Karpas-422 (cell line): ENCODE measurements around the gene ZNF212. TPM values are rescaled to one million over a fixed set of nuclear protein-coding genes. Genes with fewer than 3 reads are reported as not detected.
A peak's percentile ranks its signal among the peaks of the same experiment; 100 is the strongest.
"Not testable (repeated sequence)": the region's sequence is repeated elsewhere in the genome, so short reads cannot be mapped to it uniquely, and the experiment has no call there.

Experiments
- DNase-seq: peaks from one replicate; pipeline ENCODE4 v3.0.0-alpha.2; 2015
- H2AFZ ChIP-seq: fragments of 200-600 bp; sonication (generic); 2 replicates; pipeline ENCODE4 v1.6.1; 2014; ENCODE audit warnings: antibody characterized with exemption, low read length, mixed read lengths
- H3K27ac ChIP-seq: fragments of 200-600 bp; sonication (generic); 2 replicates; pipeline ENCODE4 v1.5.1; 2014; ENCODE audit warnings: mild to moderate bottlenecking, low read length, moderate library complexity
- H3K27me3 ChIP-seq: fragments of 200-600 bp; sonication (generic); 2 replicates; pipeline ENCODE4 v1.6.1; 2014; ENCODE audit warnings: low read length, mixed read lengths
- H3K36me3 ChIP-seq: fragments of 200-600 bp; sonication (generic); 2 replicates; pipeline ENCODE4 v1.6.1; 2014; ENCODE audit warnings: low read length, mixed read lengths; ENCODE audit not compliant: insufficient read depth
- H3K4me1 ChIP-seq: fragments of 200-600 bp; sonication (generic); 2 replicates; pipeline ENCODE4 v1.6.1; 2014; ENCODE audit warnings: mild to moderate bottlenecking, low read length, mixed read lengths
- H3K4me2 ChIP-seq: fragments of 200-600 bp; sonication (generic); 2 replicates; pipeline ENCODE4 v1.6.1; 2014; ENCODE audit warnings: low read length, low read depth, mild to moderate bottlenecking; ENCODE audit not compliant: poor library complexity, severe bottlenecking
- H3K4me3 ChIP-seq: fragments of 200-600 bp; sonication (generic); 2 replicates; pipeline ENCODE4 v1.5.1; 2014; ENCODE audit warnings: mild to moderate bottlenecking, antibody characterized with exemption, low read length, mixed read lengths
- H3K79me2 ChIP-seq: fragments of 200-600 bp; sonication (generic); 2 replicates; pipeline ENCODE4 v1.6.1; 2014; ENCODE audit warnings: mild to moderate bottlenecking, low read length, mixed read lengths
- H3K9ac ChIP-seq: fragments of 200-600 bp; sonication (generic); 2 replicates; pipeline ENCODE4 v1.6.0; 2014; ENCODE audit warnings: low read length
- H3K9me2 ChIP-seq: fragments of 200-600 bp; sonication (generic), shearing (Covaris generic); replicated peaks from 2 replicates; pipeline ENCODE4 v1.6.0; 2014; ENCODE audit warnings: mild to moderate bottlenecking, low read length, moderate library complexity; ENCODE audit not compliant: insufficient read depth
- H3K9me3 ChIP-seq: fragments of 300-700, 200-600 bp; sonication (generic); 2 replicates; pipeline ENCODE4 v1.6.1; 2014; ENCODE audit warnings: low read length, mixed read lengths
- H4K20me1 ChIP-seq: fragments of 200-600 bp; sonication (generic); 2 replicates; pipeline ENCODE4 v1.6.1; 2014; ENCODE audit warnings: mild to moderate bottlenecking, antibody characterized with exemption, low read length, low read depth; ENCODE audit not compliant: insufficient read depth
- total RNA-seq: library from RNA; depleted of rRNA; stranded (reverse); fragments of >200 nt; shearing (Covaris generic); gene quantifications from 2 replicates; pipeline ENCODE4 v1.2.3, GENCODE V29; 2014; ENCODE audit warnings: low replicate concordance

ZNF212 gene
- total RNA-seq, 1 experiment from 2014 or later, result 3.5 TPM

GRCh38 chr7:149251518-149251917, 12.1 kb downstream of the ZNF212 start:
- Histone ChIP-seq H3K4me1 (peaks cover 26% of the 10 kb centered on the region), H3K79me2 (peaks cover 31% of the 10 kb centered on the region), H3K36me3 (peaks cover 28% of the 10 kb centered on the region; the same call in 1 of the 2 replicates)
- H4K20me1 ChIP-seq, H3K27me3 ChIP-seq, H3K4me3 ChIP-seq, H3K9me2 ChIP-seq, H2AFZ ChIP-seq, H3K9me3 ChIP-seq, DNase-seq, H3K27ac ChIP-seq, H3K9ac ChIP-seq, H3K4me2 ChIP-seq: not testable (repeated sequence)

DNA sequence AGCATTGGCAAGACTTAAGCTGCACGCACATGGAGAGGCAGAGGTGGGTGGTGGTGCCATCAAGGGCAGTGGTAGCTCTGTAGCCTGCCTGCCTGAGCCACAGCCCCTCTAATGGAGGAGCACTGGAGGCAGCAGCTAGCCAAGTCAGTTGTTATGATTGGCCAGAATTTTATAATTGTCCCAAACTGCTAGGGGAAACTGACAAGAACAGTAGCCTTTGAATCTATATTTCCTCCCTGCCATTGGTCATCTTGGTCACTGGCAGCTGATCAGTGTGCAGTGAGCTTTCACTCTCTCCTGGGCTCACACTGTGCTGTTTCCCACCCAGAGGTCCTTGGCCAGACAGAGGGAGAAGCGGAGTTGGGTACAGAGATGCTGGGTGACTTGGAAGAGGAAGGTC, 12.9 kb downstream of the ZNF212 start:
- Histone ChIP-seq H3K27ac (no peak overlapping the region), H3K9ac (no peak overlapping the region), H4K20me1 (no peaks in the 10 kb centered on the region), H3K9me2 (no peaks in the 10 kb centered on the region), H3K79me2 (peaks cover 24% of the 10 kb centered on the region), H2AFZ (no peak overlapping the region), H3K4me3 (no peak overlapping the region), H3K9me3 (no peaks in the 10 kb centered on the region), H3K36me3 (peaks cover 28% of the 10 kb centered on the region; the same call in 1 of the 2 replicates), H3K27me3 (no peaks in the 10 kb centered on the region), H3K4me2 (no peak overlapping the region), H3K4me1 (peaks cover 21% of the 10 kb centered on the region)
- DNase-seq, result peak; percentile 34

DNA sequence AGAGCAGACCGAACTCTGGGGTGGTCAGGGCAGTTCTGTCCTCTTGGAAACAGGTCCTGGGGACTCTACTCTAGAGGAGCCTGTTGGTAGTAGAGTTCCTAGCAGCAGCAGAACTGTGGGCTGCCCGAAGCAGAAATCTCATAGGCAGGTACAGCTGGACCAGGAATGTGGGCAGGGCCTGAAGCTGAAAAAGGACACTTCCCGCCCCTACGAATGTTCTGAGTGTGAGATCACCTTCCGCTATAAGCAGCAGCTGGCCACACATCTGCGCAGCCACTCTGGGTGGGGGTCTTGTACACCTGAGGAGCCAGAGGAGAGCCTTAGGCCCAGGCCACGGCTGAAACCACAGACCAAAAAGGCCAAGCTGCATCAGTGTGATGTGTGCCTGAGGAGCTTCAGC, 14.2 kb downstream of the ZNF212 start:
- H2AFZ ChIP-seq, result no peak overlapping the region
- no peaks in the 10 kb centered on the region for H3K27me3 ChIP-seq
- no peaks in the 10 kb centered on the region for H3K9me2 ChIP-seq
- H3K27ac ChIP-seq, result no peak overlapping the region
- H3K36me3 ChIP-seq, result peaks cover 28% of the 10 kb centered on the region; the same call in 1 of the 2 replicates
- no peak overlapping the region for H3K4me3 ChIP-seq
- no peak overlapping the region for H3K9ac ChIP-seq
- H3K9me3 ChIP-seq, result no peaks in the 10 kb centered on the region
- DNase-seq, result no peak
- H4K20me1 ChIP-seq, result no peaks in the 10 kb centered on the region
- H3K4me1 ChIP-seq, result peaks cover 8% of the 10 kb centered on the region
- H3K4me2 ChIP-seq, result no peak overlapping the region
- H3K79me2 ChIP-seq, result peaks cover 11% of the 10 kb centered on the region

- no peak for DNase-seq
- H3K4me2 ChIP-seq, result no peak overlapping the region
- H3K27ac ChIP-seq, result no peak overlapping the region
- H3K9me2 ChIP-seq, result no peaks in the 10 kb centered on the region
- no peaks in the 10 kb centered on the region for H3K27me3 ChIP-seq
- no peak overlapping the region for H3K4me3 ChIP-seq
- H3K4me1 ChIP-seq, result peaks cover 1% of the 10 kb centered on the region; the same call in 1 of the 2 replicates
- no peaks in the 10 kb centered on the region for H4K20me1 ChIP-seq
- H3K79me2 ChIP-seq, result peaks cover 4% of the 10 kb centered on the region
- H3K9me3 ChIP-seq, result no peaks in the 10 kb centered on the region
- H3K9ac ChIP-seq, result no peak overlapping the region
- peaks cover 28% of the 10 kb centered on the region; the same call in 1 of the 2 replicates for H3K36me3 ChIP-seq
- H2AFZ ChIP-seq, result no peak overlapping the region
Measured at GRCh38 chr7:149254181-149254858, 14.9 kb downstream of the ZNF212 start.

- H3K9me2 ChIP-seq, result no peaks in the 10 kb centered on the region
- H3K79me2 ChIP-seq, result no peaks in the 10 kb centered on the region; the same call in 1 of the 2 replicates
- no peaks in the 10 kb centered on the region for H3K27me3 ChIP-seq
- H2AFZ ChIP-seq, result no peak overlapping the region
- no peak for DNase-seq
- H3K36me3 ChIP-seq, result peaks cover 28% of the 10 kb centered on the region; the same call in 1 of the 2 replicates
- H3K27ac ChIP-seq, result no peak overlapping the region
- H3K4me1 ChIP-seq, result no peaks in the 10 kb centered on the region
- H3K4me3 ChIP-seq, result no peak overlapping the region
- no peak overlapping the region for H3K4me2 ChIP-seq
- H4K20me1 ChIP-seq, result no peaks in the 10 kb centered on the region
- no peaks in the 10 kb centered on the region for H3K9me3 ChIP-seq
- H3K9ac ChIP-seq, result no peak overlapping the region
Measured at GRCh38 chr7:149255174-149255573, 15.7 kb downstream of the ZNF212 start.

GRCh38 chr7:149256568-149256967, 17.1 kb downstream of the ZNF212 start:
- peaks cover 9% of the 10 kb centered on the region for H3K4me1 ChIP-seq
- no peak overlapping the region for H3K27ac ChIP-seq
- no peak overlapping the region for H2AFZ ChIP-seq
- no peaks in the 10 kb centered on the region for H3K9me2 ChIP-seq
- no peak overlapping the region for H3K9ac ChIP-seq
- no peaks in the 10 kb centered on the region for H3K79me2 ChIP-seq
- H3K4me3 ChIP-seq, result no peak overlapping the region
- no peaks in the 10 kb centered on the region for H3K9me3 ChIP-seq
- H3K27me3 ChIP-seq, result no peaks in the 10 kb centered on the region
- peaks cover 28% of the 10 kb centered on the region; the same call in 1 of the 2 replicates for H3K36me3 ChIP-seq
- no peak overlapping the region for H3K4me2 ChIP-seq
- H4K20me1 ChIP-seq, result no peaks in the 10 kb centered on the region
- DNase-seq, result no peak

GRCh38 chr7:149257146-149257545, 17.7 kb downstream of the ZNF212 start:
- Histone ChIP-seq H3K27ac (no peak overlapping the region), H3K36me3 (peaks cover 24% of the 10 kb centered on the region; the same call in 1 of the 2 replicates), H3K4me2 (no peak overlapping the region), H3K4me1 (peaks cover 12% of the 10 kb centered on the region), H4K20me1 (no peaks in the 10 kb centered on the region), H3K9me3 (no peaks in the 10 kb centered on the region), H2AFZ (no peak overlapping the region), H3K4me3 (no peak overlapping the region), H3K9me2 (no peaks in the 10 kb centered on the region), H3K79me2 (no peaks in the 10 kb centered on the region), H3K27me3 (no peaks in the 10 kb centered on the region), H3K9ac (no peak overlapping the region)
- no peak for DNase-seq

- peak overlapping the region; percentile 77 for H3K4me3 ChIP-seq
- DNase-seq, result peak; percentile 63
- H2AFZ ChIP-seq, result peak overlapping the region; percentile 94
Measured at GRCh38 chr7:149261316-149261828, 21.9 kb downstream of the ZNF212 start.

More at GRCh38 chr7:149261316-149261828, 21.9 kb downstream of the ZNF212 start:
- Histone ChIP-seq H3K9ac (peak overlapping the region; percentile 87), H3K27me3 (no peaks in the 10 kb centered on the region), H4K20me1 (no peaks in the 10 kb centered on the region), H3K9me3 (no peaks in the 10 kb centered on the region), H3K27ac (peak overlapping the region; percentile 48), H3K79me2 (peaks cover 21% of the 10 kb centered on the region), H3K36me3 (peaks cover 3% of the 10 kb centered on the region; the same call in 1 of the 2 replicates), H3K9me2 (no peaks in the 10 kb centered on the region), H3K4me1 (peaks cover 29% of the 10 kb centered on the region), H3K4me2 (peak overlapping the region; percentile 93)
